SJCRH30 (cell line): ENCODE data around the gene RDX. TPM values are rescaled to one million over a fixed set of nuclear protein-coding genes. Genes with fewer than 3 reads are reported as not detected.
"Not testable (repeated sequence)": the region's sequence is repeated elsewhere in the genome, so short reads cannot be mapped to it uniquely, and the experiment has no call there.

Source experiments
- DNase-seq, 2 experiments: peaks; one replicate each; pipeline ENCODE4 v3.0.0-alpha.2; 2015 to 2020
- H3K27ac ChIP-seq: fragments of 250-450 bp; sonication (Bioruptor Pico); 2 replicates; pipeline ENCODE4 v1.5.1; 2020; ENCODE audit warnings: mild to moderate bottlenecking, moderate library complexity
- H3K27me3 ChIP-seq: fragments of 250-450 bp; sonication (Bioruptor Pico); 2 replicates; pipeline ENCODE4 v1.5.1; 2020; ENCODE audit warnings: mild to moderate bottlenecking, moderate library complexity
- H3K36me3 ChIP-seq: fragments of 250-450 bp; sonication (Bioruptor Pico); 2 replicates; pipeline ENCODE4 v1.5.1; 2020; ENCODE audit warnings: mild to moderate bottlenecking, moderate library complexity
- H3K4me1 ChIP-seq: fragments of 250-450 bp; sonication (Bioruptor Pico); 2 replicates; pipeline ENCODE4 v1.5.1; 2020; ENCODE audit warnings: mild to moderate bottlenecking, moderate library complexity
- H3K4me3 ChIP-seq: fragments of 250-450 bp; sonication (Bioruptor Pico); 2 replicates; pipeline ENCODE4 v1.5.1; 2020; ENCODE audit warnings: mild to moderate bottlenecking, moderate library complexity
- H3K9me3 ChIP-seq: fragments of 250-450 bp; sonication (Bioruptor Pico); replicated peaks from 2 replicates; pipeline ENCODE4 v1.5.1; 2020; ENCODE audit warnings: mild to moderate bottlenecking, moderate library complexity
- total RNA-seq: library from RNA; depleted of rRNA; stranded (reverse); fragments of >200 nt; shearing (Covaris generic); gene quantifications from 2 replicates; pipeline ENCODE4 v1.2.3, GENCODE V29; 2014

RDX gene
- total RNA-seq, 1 experiment from 2014 or later: 97.9 TPM

DNA sequence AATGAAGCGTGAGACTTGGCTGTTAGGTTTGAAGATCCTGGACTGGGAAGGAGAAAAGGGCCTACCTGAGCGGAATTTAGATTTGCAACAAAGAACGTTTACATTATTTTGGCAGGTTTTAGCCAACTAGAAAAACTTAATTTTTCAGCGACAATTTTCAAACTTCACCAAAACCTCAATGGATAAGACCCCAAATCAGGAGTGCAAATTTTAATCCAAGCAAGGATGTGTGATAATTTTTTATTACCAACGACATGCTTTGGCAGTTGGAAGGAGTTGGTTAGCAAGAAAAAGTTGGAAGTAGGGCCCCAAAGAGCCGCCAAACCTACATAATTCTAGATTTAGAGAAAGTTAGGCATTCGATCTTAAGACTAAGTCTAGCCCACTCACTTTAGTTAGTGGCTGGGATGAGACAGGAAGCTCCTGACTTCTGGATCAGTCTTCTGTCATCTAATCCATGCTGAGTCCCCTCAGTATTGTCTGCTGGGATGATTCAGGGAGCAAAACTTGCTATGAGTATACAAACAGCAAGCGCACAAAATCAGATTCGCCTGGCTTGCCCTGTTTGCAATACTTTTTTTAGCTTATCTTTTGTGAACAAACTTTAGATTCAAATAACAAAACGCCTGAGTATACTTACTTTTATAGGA lies 787 bp upstream of the RDX start:
- DNase-seq: peak; percentile 9 to 31
- Histone ChIP-seq H3K4me1 (peaks cover 7% of the 10 kb centered on the region; the same call in 1 of the 2 replicates), H3K27me3 (no peaks in the 10 kb centered on the region), H3K36me3 (no peaks in the 10 kb centered on the region), H3K4me3 (peak overlapping the region; percentile 97), H3K27ac (peak overlapping the region; percentile 97), H3K9me3 (no peaks in the 10 kb centered on the region)

DNA sequence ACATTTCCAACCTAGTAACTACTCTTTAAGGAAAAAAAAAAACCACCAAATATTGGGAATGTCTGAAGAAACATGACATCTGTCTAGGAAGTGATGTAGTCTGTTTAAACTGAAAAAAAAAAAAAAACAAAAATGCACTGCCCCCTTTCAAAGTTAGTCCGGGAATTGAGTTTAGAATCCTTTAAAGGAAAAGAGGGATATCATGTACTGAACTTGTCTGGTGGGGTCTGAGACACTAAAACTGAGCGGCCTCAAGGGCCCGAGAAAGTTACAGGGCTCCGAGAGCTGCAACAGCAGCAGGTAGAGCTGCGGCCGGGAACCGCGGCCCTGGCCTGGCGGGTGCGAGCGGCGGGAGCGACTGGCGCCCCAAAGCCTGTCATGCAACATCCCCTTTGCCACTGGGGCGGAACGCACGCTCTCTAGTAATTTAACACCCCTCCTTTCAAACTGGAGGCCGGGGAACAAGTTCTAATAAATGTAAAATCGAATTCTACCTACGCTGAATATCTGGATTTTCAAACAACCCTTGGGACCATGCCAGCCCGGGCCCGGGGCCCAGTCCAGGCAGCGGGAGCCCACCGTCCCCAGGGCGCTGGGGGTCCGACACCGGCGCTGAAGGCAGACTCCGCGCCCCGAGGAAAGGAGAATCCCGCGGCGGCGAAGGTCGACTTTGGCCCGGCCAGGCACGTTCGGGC lies 736 bp downstream of the RDX start:
- DNase-seq: peak; percentile 57 to 67
- H3K4me1 ChIP-seq: peaks cover 7% of the 10 kb centered on the region; the same call in 1 of the 2 replicates

DNA sequence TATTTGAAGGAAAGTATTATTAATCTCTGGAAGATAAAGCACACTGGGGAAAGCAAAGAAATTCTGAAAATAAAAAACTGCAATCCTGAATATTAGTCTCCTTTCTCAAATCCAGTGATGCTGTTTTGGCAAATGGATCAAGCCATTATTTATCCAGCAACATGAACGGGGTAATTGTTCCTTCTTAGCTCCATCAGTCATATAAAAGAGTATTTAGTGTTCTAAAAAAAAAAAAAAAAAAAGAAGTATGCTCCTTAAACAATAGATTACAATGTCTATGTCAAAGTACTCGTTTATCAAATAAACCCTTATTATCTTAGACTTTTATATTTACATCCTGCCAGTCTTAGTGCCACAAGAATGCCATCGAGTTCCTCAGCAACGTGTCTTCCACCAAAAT lies 1.3 kb downstream of the RDX start:
- DNase-seq: no peak
- H3K9me3 ChIP-seq: no peaks in the 10 kb centered on the region
- H3K27me3 ChIP-seq: no peaks in the 10 kb centered on the region
- H3K36me3 ChIP-seq: no peaks in the 10 kb centered on the region
- H3K27ac ChIP-seq: peak overlapping the region; percentile 97; the same call in 1 of the 2 replicates
- H3K4me3 ChIP-seq: peak overlapping the region; percentile 97
- peaks cover 7% of the 10 kb centered on the region; the same call in 1 of the 2 replicates for H3K4me1 ChIP-seq

More for the DNA sequence above, 736 bp downstream of the RDX start:
- Histone ChIP-seq H3K36me3 (no peaks in the 10 kb centered on the region), H3K4me3 (peak overlapping the region; percentile 97), H3K27me3 (no peaks in the 10 kb centered on the region), H3K27ac (peak overlapping the region; percentile 97), H3K9me3 (no peaks in the 10 kb centered on the region)

DNA sequence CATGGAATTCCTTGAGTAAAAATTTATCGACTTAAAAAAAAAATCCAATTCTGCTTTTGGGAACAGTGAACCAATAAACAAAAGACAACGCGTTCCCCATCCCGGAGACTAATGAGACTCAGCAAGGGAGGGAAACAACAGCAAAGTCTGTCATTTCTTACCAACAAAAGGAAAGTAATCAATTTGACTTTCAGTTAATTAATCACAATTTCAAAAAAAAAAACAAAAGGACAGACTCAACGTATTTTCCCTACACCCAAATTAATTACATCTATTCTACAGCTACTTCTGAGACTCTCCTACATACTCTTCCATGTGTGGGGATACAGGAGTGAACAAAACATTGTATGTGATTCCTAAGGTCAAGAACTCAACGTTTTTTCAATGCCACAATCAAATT lies 1.9 kb downstream of the RDX start:
- Histone ChIP-seq H3K4me1 (peaks cover 7% of the 10 kb centered on the region; the same call in 1 of the 2 replicates), H3K9me3 (no peaks in the 10 kb centered on the region), H3K27me3 (no peaks in the 10 kb centered on the region), H3K36me3 (no peaks in the 10 kb centered on the region), H3K27ac (no peak overlapping the region), H3K4me3 (peak overlapping the region; percentile 97)
- no peak for DNase-seq

DNA sequence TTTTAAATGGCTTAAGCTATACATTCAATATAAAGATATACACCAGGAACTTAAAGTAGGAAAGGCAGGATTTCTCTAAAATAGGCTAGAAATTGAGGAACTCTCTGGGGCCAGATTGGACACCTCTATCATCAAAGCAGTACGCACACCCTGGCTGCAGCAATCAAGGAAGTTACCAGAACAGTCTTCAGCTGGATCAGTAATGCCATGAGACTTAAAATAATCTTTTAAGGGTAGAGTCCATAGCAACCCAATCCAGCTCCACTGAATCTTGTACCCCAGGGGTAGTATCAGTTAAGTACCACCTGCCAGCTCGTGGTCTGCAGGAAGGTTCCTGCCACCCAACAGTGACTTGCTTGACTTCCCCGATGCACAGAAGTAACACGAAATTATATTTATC lies 3.0 kb downstream of the RDX start:
- Histone ChIP-seq H3K4me1 (peaks cover 7% of the 10 kb centered on the region; the same call in 1 of the 2 replicates), H3K36me3 (no peaks in the 10 kb centered on the region), H3K27me3 (no peaks in the 10 kb centered on the region), H3K9me3 (no peaks in the 10 kb centered on the region), H3K4me3 (no peak overlapping the region), H3K27ac (no peak overlapping the region)
- no peak for DNase-seq

DNA sequence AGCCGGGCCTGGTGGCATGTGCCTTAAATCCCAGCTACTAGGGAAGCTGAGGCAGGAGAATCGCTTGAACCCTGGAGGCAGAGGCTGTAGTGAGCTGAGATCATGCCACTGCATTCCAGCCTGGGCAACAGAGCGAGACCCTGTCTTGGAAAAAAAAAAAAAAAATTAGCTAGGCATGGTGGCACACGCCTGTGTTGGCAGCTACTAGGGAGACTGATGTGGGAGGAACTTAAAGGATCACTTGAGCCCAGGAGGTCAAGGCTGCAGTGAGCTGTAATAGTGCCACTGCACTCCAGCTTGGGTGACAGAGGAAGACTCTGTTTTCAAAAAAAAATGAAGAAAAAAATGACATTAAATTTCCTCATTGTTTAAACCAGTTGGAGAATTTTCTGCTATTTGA lies 4.3 kb downstream of the RDX start:
- not testable (repeated sequence) for H3K9me3 ChIP-seq, H3K4me1 ChIP-seq, H3K27me3 ChIP-seq, H3K4me3 ChIP-seq, DNase-seq, H3K36me3 ChIP-seq, H3K27ac ChIP-seq

DNA sequence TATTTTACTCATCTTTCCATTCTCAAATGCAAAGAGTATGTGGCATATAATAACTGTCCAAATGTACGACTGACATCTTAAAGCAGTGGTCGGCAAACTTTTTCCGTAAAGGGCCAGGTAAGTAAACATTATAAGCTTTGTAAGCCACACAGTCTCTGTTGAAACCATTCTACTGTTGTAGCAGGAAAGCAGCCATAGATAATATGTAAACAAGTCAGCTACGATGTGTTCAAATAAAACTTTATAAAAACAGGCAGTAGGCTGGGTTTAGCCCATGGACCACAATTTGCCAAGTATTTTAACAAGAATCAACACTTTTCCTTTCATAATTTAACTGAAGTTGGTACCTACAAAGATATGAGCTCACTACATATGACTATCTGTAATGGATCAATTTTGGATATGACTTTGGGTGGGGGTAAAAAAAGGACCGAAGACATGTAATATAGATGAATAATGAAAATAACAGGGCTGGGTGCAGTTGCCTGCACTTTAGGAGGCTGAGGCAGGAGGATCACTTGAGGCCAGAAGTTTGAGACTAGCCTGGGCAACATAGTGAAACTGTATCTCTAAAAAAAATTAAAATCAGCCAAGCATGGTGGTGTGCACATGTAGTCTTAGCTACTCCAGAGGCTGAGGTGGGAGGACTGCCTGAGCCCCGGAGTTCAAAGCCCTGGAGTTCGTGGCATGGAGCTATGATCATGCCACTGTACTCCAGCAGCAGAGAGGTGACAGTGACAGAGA lies 5.7 kb downstream of the RDX start:
- Histone ChIP-seq H3K9me3 (no peaks in the 10 kb centered on the region), H3K36me3 (no peaks in the 10 kb centered on the region), H3K4me3 (no peak overlapping the region), H3K4me1 (peaks cover 7% of the 10 kb centered on the region; the same call in 1 of the 2 replicates), H3K27ac (no peak overlapping the region), H3K27me3 (no peaks in the 10 kb centered on the region)
- no peak for DNase-seq

DNA sequence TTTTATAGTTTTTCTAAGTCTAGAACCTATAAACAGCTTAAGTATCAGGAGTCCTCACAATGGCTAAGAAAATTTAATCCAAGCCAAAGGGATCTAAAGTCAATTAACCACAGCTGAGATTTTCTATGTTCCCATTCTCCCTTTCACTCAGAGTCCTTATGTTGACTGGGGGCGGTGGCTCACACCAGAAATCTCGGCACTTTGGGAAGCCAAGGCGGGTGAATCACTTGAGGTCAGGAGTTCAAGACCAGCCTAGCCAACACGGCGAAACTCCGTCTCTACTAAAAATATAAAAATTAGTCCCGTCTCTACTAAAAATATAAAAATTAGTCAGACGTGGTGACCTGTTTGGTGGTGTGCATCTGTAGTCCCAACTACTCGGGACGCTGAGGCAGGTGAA lies 6.9 kb downstream of the RDX start:
- DNase-seq: no peak
- Histone ChIP-seq H3K27me3 (no peaks in the 10 kb centered on the region), H3K4me3 (no peak overlapping the region), H3K9me3 (no peaks in the 10 kb centered on the region), H3K36me3 (no peaks in the 10 kb centered on the region), H3K27ac (no peak overlapping the region), H3K4me1 (peaks cover 7% of the 10 kb centered on the region; the same call in 1 of the 2 replicates)

DNA sequence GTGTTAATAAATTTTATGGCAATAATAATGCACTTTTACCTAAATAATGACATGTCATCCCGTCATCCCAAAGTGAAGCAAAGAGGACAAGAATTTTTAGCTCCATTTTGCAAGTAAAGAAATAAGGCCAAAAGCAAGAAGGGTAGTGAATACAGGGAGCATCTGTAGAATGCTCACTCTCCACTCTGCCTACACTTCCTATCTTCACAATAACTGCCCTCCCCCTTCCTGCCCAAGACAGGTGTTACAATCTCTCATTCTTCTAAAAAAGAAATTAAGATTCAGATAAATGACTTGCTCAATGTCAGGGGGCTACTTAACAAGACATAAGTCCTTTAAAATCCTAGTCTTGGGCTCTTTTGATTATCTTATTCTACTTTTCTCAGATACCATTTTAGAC lies 8.9 kb downstream of the RDX start:
- no peaks in the 10 kb centered on the region for H3K27me3 ChIP-seq
- no peak for DNase-seq
- H3K4me1 ChIP-seq: no peaks in the 10 kb centered on the region
- no peaks in the 10 kb centered on the region for H3K9me3 ChIP-seq
- H3K36me3 ChIP-seq: no peaks in the 10 kb centered on the region
- H3K27ac ChIP-seq: no peak overlapping the region
- no peak overlapping the region for H3K4me3 ChIP-seq

DNA sequence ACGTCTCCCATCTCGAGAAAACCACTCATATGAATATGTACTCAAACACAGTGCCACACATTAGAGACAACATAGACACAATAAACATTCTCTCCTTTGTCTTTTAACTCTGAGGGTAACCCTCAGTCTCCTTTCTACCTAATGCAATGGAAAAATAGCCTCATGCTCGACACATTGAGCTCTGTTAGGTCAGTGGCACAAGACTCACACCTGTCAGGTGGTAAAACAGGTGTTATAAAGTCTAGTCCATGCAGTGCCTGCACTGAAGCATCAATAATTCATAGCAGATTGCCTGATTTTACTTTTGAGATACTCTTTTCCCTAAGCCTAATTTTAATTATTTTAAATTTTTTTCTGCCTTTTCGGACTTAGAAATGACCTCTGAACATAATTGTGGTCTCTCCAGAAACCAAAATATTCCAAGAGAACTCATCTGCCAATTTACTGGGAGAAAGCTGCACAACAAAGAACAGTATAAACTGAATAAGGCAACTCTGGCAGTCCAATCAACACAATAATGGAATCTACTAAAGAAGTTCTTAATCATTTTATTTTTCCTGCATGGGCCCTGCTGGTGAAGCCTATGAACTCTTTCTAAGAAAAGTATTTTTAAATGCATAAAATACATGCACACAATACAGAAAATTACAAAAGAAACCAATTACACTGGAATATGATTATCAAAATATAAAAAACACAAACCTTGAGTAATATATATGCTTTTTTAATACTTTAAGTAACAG lies 9.9 kb downstream of the RDX start:
- no peaks in the 10 kb centered on the region for H3K9me3 ChIP-seq
- no peak overlapping the region for H3K4me3 ChIP-seq
- no peaks in the 10 kb centered on the region for H3K27me3 ChIP-seq
- DNase-seq: no peak
- no peak overlapping the region for H3K27ac ChIP-seq
- no peaks in the 10 kb centered on the region for H3K4me1 ChIP-seq
- no peaks in the 10 kb centered on the region for H3K36me3 ChIP-seq

DNA sequence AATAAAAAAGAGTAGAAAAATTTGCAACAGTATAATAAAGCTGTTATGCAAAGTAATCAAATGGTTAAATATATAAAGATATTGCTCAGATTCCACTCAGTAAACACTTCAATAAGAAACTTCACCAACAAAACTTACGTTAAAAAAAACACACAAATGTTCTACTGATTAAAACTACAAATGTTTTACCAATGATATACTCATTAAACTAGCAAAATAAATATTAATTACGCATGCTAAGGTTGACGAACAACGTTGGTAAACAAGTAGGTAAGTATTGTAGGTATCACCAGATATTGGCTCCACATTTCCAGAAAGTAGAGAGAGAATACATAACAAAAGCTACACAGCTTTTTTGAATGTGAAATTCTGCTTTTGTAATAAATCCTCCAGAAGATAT lies 12.6 kb downstream of the RDX start:
- Histone ChIP-seq H3K4me3 (no peak overlapping the region), H3K9me3 (no peaks in the 10 kb centered on the region), H3K4me1 (no peaks in the 10 kb centered on the region), H3K27me3 (no peaks in the 10 kb centered on the region), H3K36me3 (peaks cover 2% of the 10 kb centered on the region; the same call in 1 of the 2 replicates), H3K27ac (no peak overlapping the region)
- no peak for DNase-seq

DNA sequence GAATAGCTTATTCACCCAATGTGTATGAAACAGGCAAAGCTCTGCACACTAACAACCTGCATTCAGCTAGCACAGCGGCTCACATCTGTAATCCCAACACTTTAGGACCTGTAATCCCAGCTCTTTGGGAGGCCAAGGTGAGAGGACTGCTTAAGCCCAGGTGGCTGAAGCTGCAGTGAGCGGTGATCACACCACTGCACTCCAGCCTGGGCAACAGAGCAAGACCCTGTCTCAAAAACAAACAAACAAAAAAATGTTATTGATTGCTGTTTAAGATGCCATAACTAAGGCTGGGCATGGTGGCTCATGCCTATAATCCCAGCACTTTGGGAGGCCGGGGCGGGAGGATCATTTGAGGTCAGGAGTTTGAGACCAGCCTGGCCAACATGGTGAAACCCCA lies 15.8 kb downstream of the RDX start:
- peaks cover 26% of the 10 kb centered on the region for H3K36me3 ChIP-seq
- not testable (repeated sequence) for DNase-seq, H3K4me3 ChIP-seq, H3K4me1 ChIP-seq, H3K27ac ChIP-seq, H3K27me3 ChIP-seq, H3K9me3 ChIP-seq

DNA sequence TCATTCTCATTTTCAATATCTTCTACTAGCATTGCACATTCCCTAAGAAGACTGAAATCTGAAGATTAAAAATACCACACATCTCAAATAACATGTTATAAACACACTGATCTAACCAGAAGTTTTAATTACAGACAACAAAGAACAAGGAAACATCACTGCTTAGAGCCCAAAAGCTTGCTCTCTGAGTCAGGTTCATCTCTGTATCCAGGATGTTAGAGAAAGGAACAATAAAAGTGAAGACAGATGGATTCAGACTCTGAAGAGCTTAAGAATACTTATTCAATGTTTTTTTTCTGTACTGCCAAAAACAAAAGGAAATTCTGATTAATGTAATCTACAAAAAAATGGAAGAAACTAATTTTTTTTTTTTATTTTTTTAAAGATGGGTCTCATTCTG lies 16.5 kb downstream of the RDX start:
- Histone ChIP-seq H3K4me3 (no peak overlapping the region), H3K9me3 (no peaks in the 10 kb centered on the region), H3K27me3 (no peaks in the 10 kb centered on the region), H3K4me1 (no peaks in the 10 kb centered on the region), H3K27ac (no peak overlapping the region), H3K36me3 (peaks cover 26% of the 10 kb centered on the region)
- no peak for DNase-seq

DNA sequence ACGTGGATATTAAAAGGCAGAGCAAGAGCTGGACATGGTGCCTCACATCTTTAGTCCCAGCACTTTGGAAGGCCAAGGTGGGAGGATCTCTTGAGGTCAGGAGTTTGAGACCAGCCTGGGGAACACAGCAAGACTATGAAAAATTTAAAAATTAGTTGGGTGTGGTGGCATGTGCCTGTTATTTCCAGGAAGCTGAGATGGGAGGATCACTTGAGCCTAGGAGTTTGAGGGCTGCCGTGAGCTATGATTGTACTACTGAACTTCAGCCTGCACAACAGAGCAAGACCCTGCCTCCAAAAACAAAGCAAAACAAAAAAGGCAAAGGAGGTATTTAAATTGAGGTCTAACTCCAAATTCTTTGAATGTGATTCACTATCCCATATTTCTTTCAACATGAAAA lies 23.5 kb downstream of the RDX start:
- H3K4me1 ChIP-seq: no peaks in the 10 kb centered on the region
- no peak overlapping the region for H3K4me3 ChIP-seq
- H3K9me3 ChIP-seq: no peaks in the 10 kb centered on the region
- H3K27me3 ChIP-seq: no peaks in the 10 kb centered on the region
- no peak for DNase-seq
- H3K27ac ChIP-seq: no peak overlapping the region
- peaks cover 36% of the 10 kb centered on the region for H3K36me3 ChIP-seq

DNA sequence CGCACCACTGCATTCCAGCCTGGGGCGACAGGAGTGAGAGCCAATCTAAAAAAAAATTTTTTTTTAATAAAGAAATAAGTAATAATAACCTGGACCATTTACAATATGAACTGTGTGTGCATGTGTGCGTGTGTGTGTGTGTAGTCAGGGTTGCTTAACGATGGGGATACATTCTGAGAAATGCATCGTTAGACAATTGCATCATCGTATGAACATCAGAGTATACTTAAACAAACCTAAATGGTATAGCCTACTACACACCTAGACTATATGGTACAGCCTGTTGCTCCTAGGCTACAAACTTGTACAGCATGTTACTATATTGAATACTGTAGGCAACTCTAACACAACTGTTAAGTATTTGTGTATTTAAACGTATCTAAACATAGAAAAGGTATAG lies 26.4 kb downstream of the RDX start:
- no peaks in the 10 kb centered on the region for H3K27me3 ChIP-seq
- DNase-seq: no peak
- no peaks in the 10 kb centered on the region for H3K9me3 ChIP-seq
- no peaks in the 10 kb centered on the region for H3K4me1 ChIP-seq
- H3K36me3 ChIP-seq: peaks cover 21% of the 10 kb centered on the region
- no peak overlapping the region for H3K4me3 ChIP-seq
- no peak overlapping the region for H3K27ac ChIP-seq
